Naive thymus-derived CD4-positive, alpha-beta T cell (primary cell): Measurements from ENCODE around the gene PBX1. TPM values are rescaled to one million over a fixed set of nuclear protein-coding genes. Genes with fewer than 3 reads are reported as not detected.
A peak's percentile ranks its signal among the peaks of the same experiment; 100 is the strongest.

Experiments
- ATAC-seq: fragments of 150-1000 bp; cut with Tn5 transposase; 2 replicates; pipeline ENCODE4 v1.10.0; 2021; ENCODE audit warnings: mild to moderate bottlenecking, moderate library complexity
- CTCF ChIA-PET: fragments of 350-600 bp; sonication (Branson Sonifier 250); formaldehyde crosslinking; loops from one replicate; lab custom pipeline; 2021; ENCODE audit warnings: antibody characterized with exemption; lab: Charles Lee
- POLR2A ChIA-PET: fragments of 350-600 bp; sonication (Branson Sonifier 250); formaldehyde crosslinking; loops from one replicate; lab custom pipeline; 2021; ENCODE audit warnings: antibody characterized with exemption, inconsistent platforms; lab: Charles Lee
- DNase-seq, 9 donors: peaks; one replicate each; pipeline versions ENCODE4 v3.0.0 to v3.0.0-alpha.2; 2020 to 2022; ENCODE audit warnings: mixed read lengths in 1 of 9
- H3K27ac ChIP-seq: one replicate; pipeline ENCODE4 v1.7.0; 2013; ENCODE audit warnings: mild to moderate bottlenecking, low read depth, low read length, moderate library complexity
- H3K27me3 ChIP-seq, 2 donors: one replicate each; pipeline ENCODE4 v1.7.0; 2013; ENCODE audit warnings: low read length in 2 of 2, mild to moderate bottlenecking in 2 of 2, moderate library complexity in 2 of 2; ENCODE audit not compliant: control insufficient read depth in 2 of 2, insufficient read depth in 2 of 2
- H3K36me3 ChIP-seq, 3 experiments: 1 replicate in 2 of 3; 2 replicates in 1 of 3; pipeline ENCODE4 v1.7.0; 2013; ENCODE audit warnings: low read length in 3 of 3, mild to moderate bottlenecking in 3 of 3, moderate library complexity in 1 of 3; ENCODE audit not compliant: insufficient read depth in 3 of 3, control insufficient read depth in 2 of 3
- H3K4me1 ChIP-seq, 2 donors: one replicate each; pipeline ENCODE4 v1.7.0; 2013; ENCODE audit warnings: low read length in 2 of 2, mild to moderate bottlenecking in 2 of 2, moderate library complexity in 1 of 2; ENCODE audit not compliant: control insufficient read depth in 2 of 2, insufficient read depth in 2 of 2
- H3K4me3 ChIP-seq: 2 replicates; pipeline ENCODE4 v1.7.0; 2013; ENCODE audit warnings: mild to moderate bottlenecking, low read length
- H3K9me3 ChIP-seq, 3 experiments: 1 replicate in 2 of 3; 2 replicates in 1 of 3; pipeline ENCODE4 v1.7.0; 2013; ENCODE audit warnings: low read length in 3 of 3; ENCODE audit not compliant: control insufficient read depth in 2 of 3
- H3K27ac Mint-ChIP-seq, 9 donors: one replicate each; pipeline ENCODE4 v1.8.0; 2020 to 2022; ENCODE audit warnings: mixed read lengths in 9 of 9, mild to moderate bottlenecking in 8 of 9, moderate library complexity in 5 of 9, inconsistent platforms in 2 of 9
- H3K27me3 Mint-ChIP-seq, 5 donors: one replicate each; pipeline ENCODE4 v1.8.0; 2021 to 2022; ENCODE audit warnings: mixed read lengths in 5 of 5, mild to moderate bottlenecking in 1 of 5
- H3K36me3 Mint-ChIP-seq, 5 donors: one replicate each; pipeline ENCODE4 v1.8.0; 2020 to 2022; ENCODE audit warnings: mixed read lengths in 5 of 5, mild to moderate bottlenecking in 3 of 5, inconsistent platforms in 1 of 5
- H3K4me1 Mint-ChIP-seq, 7 donors: one replicate each; pipeline ENCODE4 v1.8.0; 2020 to 2022; ENCODE audit warnings: mixed read lengths in 7 of 7, mild to moderate bottlenecking in 3 of 7, inconsistent platforms in 1 of 7
- H3K4me3 Mint-ChIP-seq, 10 donors: one replicate each; pipeline ENCODE4 v1.8.0; 2020 to 2022; ENCODE audit warnings: mild to moderate bottlenecking in 10 of 10, mixed read lengths in 10 of 10, moderate library complexity in 6 of 10, inconsistent platforms in 2 of 10
- H3K9me3 Mint-ChIP-seq, 11 donors: one replicate each; pipeline ENCODE4 v1.8.0; 2020 to 2022; ENCODE audit warnings: mixed read lengths in 11 of 11, mild to moderate bottlenecking in 4 of 11, inconsistent platforms in 1 of 11, moderate library complexity in 1 of 11
- intact Hi-C, 2 donors: fragments of 100-400 bp; cut with micrococcal nuclease; formaldehyde crosslinking; loops; one replicate each; pipeline ENCODE4 v1.15.1; 2023
- polyA plus RNA-seq, 2 donors: library from polyadenylated mRNA; unstranded; fragments of 300-500 nt; fragmentation: Illumina TruSeq; gene quantifications; one replicate each; pipeline ENCODE4 v1.2.3, GENCODE V29; 2021
- total RNA-seq, 6 experiments: library from RNA in 5 of 6; stranded (reverse) in 5 of 6; gene quantifications; 1 replicate in 5 of 6; 2 replicates in 1 of 6; pipeline ENCODE4 v1.2.3 and lab custom pipeline; 2021 to 2026

Gene PBX1
- total and polyA plus RNA-seq, 7 experiments from 2014 or later, result 0.02 to 2.9 (median 1.7) TPM; not detected in 1

- H3K36me3 Mint-ChIP-seq, result no peaks in the 10 kb centered on the region
- Histone ChIP-seq H3K27ac (no peak overlapping the region), H3K9me3 (no peaks in the 10 kb centered on the region), H3K27me3 (no peaks in the 10 kb centered on the region), H3K4me1 (no peaks in the 10 kb centered on the region), H3K4me3 (no peak overlapping the region), H3K36me3 (no peaks in the 10 kb centered on the region)
- peaks cover 0 to 3% (median 0%) of the 10 kb centered on the region in 11 donors for H3K9me3 Mint-ChIP-seq
- H3K4me3 Mint-ChIP-seq, result no peak overlapping the region
- peaks cover 0 to 1% (median 0%) of the 10 kb centered on the region in 7 donors for H3K4me1 Mint-ChIP-seq
- DNase-seq, result no peak
- no peak overlapping the region for H3K27ac Mint-ChIP-seq
- H3K27me3 Mint-ChIP-seq, result peaks cover 0 to 8% (median 0%) of the 10 kb centered on the region in 5 donors
- intact Hi-C loops, result no loop called here
- ATAC-seq, result no peak
- ChIA-PET POLR2A (no interaction called here), CTCF (interaction anchor here (0.6 kb wide), 1 partner anchor 16 kb away, joined by 5 read pairs; no protein-coding TSS in a partner anchor)
These were observed 60.2 kb downstream of the PBX1 start for GRCh38 chr1:164619006-164619784.

GRCh38 chr1:164622068-164622845 lies 63.3 kb downstream of the PBX1 start:
- Histone ChIP-seq H3K36me3 (no peaks in the 10 kb centered on the region), H3K4me1 (no peaks in the 10 kb centered on the region), H3K27ac (no peak overlapping the region), H3K4me3 (no peak overlapping the region), H3K9me3 (no peaks in the 10 kb centered on the region), H3K27me3 (no peaks in the 10 kb centered on the region)
- no peak for ATAC-seq
- Mint-ChIP-seq H3K36me3 (no peaks in the 10 kb centered on the region), H3K4me1 (peaks cover 0 to 7% (median 0%) of the 10 kb centered on the region in 7 donors), H3K9me3 (peaks cover 0 to 2% (median 0%) of the 10 kb centered on the region in 11 donors), H3K27me3 (peaks cover 0 to 4% (median 3%) of the 10 kb centered on the region in 5 donors), H3K27ac (no peak overlapping the region), H3K4me3 (no peak overlapping the region)
- ChIA-PET CTCF (no interaction called here), POLR2A (no interaction called here)
- intact Hi-C loops, result no loop called here
- DNase-seq, result no peak

GRCh38 chr1:164623805-164624204 lies 64.8 kb downstream of the PBX1 start:
- Histone ChIP-seq H3K36me3 (no peaks in the 10 kb centered on the region), H3K4me1 (no peaks in the 10 kb centered on the region), H3K4me3 (no peak overlapping the region), H3K27ac (no peak overlapping the region), H3K27me3 (no peaks in the 10 kb centered on the region), H3K9me3 (no peaks in the 10 kb centered on the region)
- no peaks in the 10 kb centered on the region for H3K36me3 Mint-ChIP-seq
- H3K9me3 Mint-ChIP-seq, result peaks cover 0 to 2% (median 0%) of the 10 kb centered on the region in 11 donors
- H3K4me3 Mint-ChIP-seq, result no peak overlapping the region
- ATAC-seq (no peak), DNase-seq (no peak)
- H3K4me1 Mint-ChIP-seq, result peaks cover 0 to 7% (median 0%) of the 10 kb centered on the region in 7 donors
- intact Hi-C loops, result no loop called here
- peaks cover 0 to 4% (median 3%) of the 10 kb centered on the region in 5 donors for H3K27me3 Mint-ChIP-seq
- ChIA-PET CTCF (interaction anchor here (0.8 kb wide), 1 partner anchor 32 kb away, joined by 4 read pairs; no protein-coding TSS in a partner anchor), POLR2A (no interaction called here)
- H3K27ac Mint-ChIP-seq, result no peak overlapping the region

GRCh38 chr1:164624400-164624799 lies 65.4 kb downstream of the PBX1 start:
- Histone ChIP-seq H3K4me3 (no peak overlapping the region), H3K27me3 (no peaks in the 10 kb centered on the region), H3K27ac (no peak overlapping the region), H3K36me3 (no peaks in the 10 kb centered on the region), H3K4me1 (no peaks in the 10 kb centered on the region), H3K9me3 (no peaks in the 10 kb centered on the region)
- ChIA-PET CTCF (interaction anchor here (0.8 kb wide), 1 partner anchor 32 kb away, joined by 4 read pairs; no protein-coding TSS in a partner anchor), POLR2A (no interaction called here)
- Mint-ChIP-seq H3K27me3 (peaks cover 0 to 4% (median 3%) of the 10 kb centered on the region in 5 donors), H3K4me3 (no peak overlapping the region), H3K27ac (no peak overlapping the region), H3K4me1 (peaks cover 0 to 7% (median 0%) of the 10 kb centered on the region in 7 donors), H3K9me3 (peaks cover 0 to 2% (median 0%) of the 10 kb centered on the region in 11 donors), H3K36me3 (no peaks in the 10 kb centered on the region)
- ATAC-seq (no peak), DNase-seq (no peak)
- intact Hi-C loops, result no loop called here

- Mint-ChIP-seq H3K9me3 (peaks cover 0 to 2% (median 0%) of the 10 kb centered on the region in 11 donors), H3K4me1 (peaks cover 0 to 7% (median 0%) of the 10 kb centered on the region in 7 donors), H3K36me3 (no peaks in the 10 kb centered on the region), H3K27ac (peak overlapping the region in 1 of 9 donors; percentile 7), H3K4me3 (peak overlapping the region in 4 of 10 donors; percentile 24 to 56 (median 46)), H3K27me3 (peaks cover 0 to 4% (median 3%) of the 10 kb centered on the region in 5 donors)
- CTCF ChIA-PET, result interaction anchor here (0.7 kb wide), 1 partner anchor 1352 kb away, joined by 3 read pairs; no protein-coding TSS in a partner anchor
- no peaks in the 10 kb centered on the region for H3K4me1 ChIP-seq
- no peaks in the 10 kb centered on the region for H3K27me3 ChIP-seq
- intact Hi-C loops, result no loop called here
- POLR2A ChIA-PET, result no interaction called here
- H3K4me3 ChIP-seq, result no peak overlapping the region
- no peaks in the 10 kb centered on the region for H3K9me3 ChIP-seq
- no peaks in the 10 kb centered on the region for H3K36me3 ChIP-seq
- ATAC-seq (no peak), DNase-seq (no peak)
- H3K27ac ChIP-seq, result no peak overlapping the region
These were observed 66.1 kb downstream of the PBX1 start for GRCh38 chr1:164625004-164625617.

GRCh38 chr1:164628772-164629171 lies 69.8 kb downstream of the PBX1 start:
- peaks cover 0 to 7% (median 0%) of the 10 kb centered on the region in 7 donors for H3K4me1 Mint-ChIP-seq
- H3K4me1 ChIP-seq, result no peaks in the 10 kb centered on the region
- intact Hi-C loops, result no loop called here
- ChIA-PET CTCF (no interaction called here), POLR2A (no interaction called here)
- no peak overlapping the region for H3K27ac Mint-ChIP-seq
- H3K4me3 Mint-ChIP-seq, result no peak overlapping the region
- DNase-seq (no peak), ATAC-seq (no peak)
- H3K36me3 ChIP-seq, result no peaks in the 10 kb centered on the region
- H3K9me3 Mint-ChIP-seq, result no peaks in the 10 kb centered on the region
- no peaks in the 10 kb centered on the region for H3K36me3 Mint-ChIP-seq
- H3K27me3 Mint-ChIP-seq, result peaks cover 0 to 4% (median 0%) of the 10 kb centered on the region in 5 donors
- H3K4me3 ChIP-seq, result no peak overlapping the region
- H3K9me3 ChIP-seq, result no peaks in the 10 kb centered on the region
- H3K27ac ChIP-seq, result no peak overlapping the region
- H3K27me3 ChIP-seq, result no peaks in the 10 kb centered on the region
